K562 (cell line): Measurements from ENCODE around the gene SLC12A3. TPM values are rescaled to one million over a fixed set of nuclear protein-coding genes. Genes with fewer than 3 reads are reported as not detected.
A peak's percentile ranks its signal among the peaks of the same experiment; 100 is the strongest.

ENCODE experiments used
- ADNP ChIP-seq: fragments of 200-800 bp; sonication (Bioruptor generic); IDR thresholded peaks from 2 replicates; pipeline ENCODE4 v1.6.1; 2016; ENCODE audit warnings: missing genetic modification characterization, missing compliant biosample characterization
- BCOR ChIP-seq: fragments of 450-650 bp; IDR thresholded peaks from 2 replicates; pipeline ENCODE4 v1.6.1; 2016
- JUND ChIP-seq, 2 experiments: IDR thresholded peaks; 2 replicates in 1 of 2; 3 replicates in 1 of 2; pipeline ENCODE4 v1.6.1; 2011; ENCODE audit warnings: borderline replicate concordance in 2 of 2, low read depth in 2 of 2, low read length in 2 of 2, improper control_type of control experiment in 1 of 2, missing biosample characterization in 1 of 2, missing genetic modification characterization in 1 of 2, missing genetic modification reagents in 1 of 2
- KDM1A ChIP-seq, 2 experiments: fragments of 450-650 bp; IDR thresholded peaks; 2 replicates each; pipeline ENCODE4 v1.6.1; 2016; ENCODE audit warnings: mild to moderate bottlenecking in 2 of 2
- NFE2 ChIP-seq: IDR thresholded peaks from 2 replicates; pipeline ENCODE4 v1.6.1; 2014; ENCODE audit warnings: antibody characterized with exemption, low read depth
- NR2C2 ChIP-seq, 2 experiments: fragments of 200-800 bp in 1 of 2; sonication (Bioruptor generic) in 1 of 2; sonication (generic) in 1 of 2; formaldehyde crosslinking in 1 of 2; IDR thresholded peaks; 2 replicates each; pipeline versions ENCODE4 v1.6.1 to v1.8.0; 2016 to 2022; ENCODE audit warnings: mild to moderate bottlenecking in 1 of 2, missing compliant biosample characterization in 1 of 2, missing genetic modification characterization in 1 of 2, missing genetic modification reagents in 1 of 2
- PKNOX1 ChIP-seq: fragments of 450-650 bp; IDR thresholded peaks from 2 replicates; pipeline ENCODE4 v1.6.1; 2016
- RBM22 ChIP-seq: fragments of 200-400 bp; formaldehyde crosslinking; IDR thresholded peaks from 2 replicates; pipeline ENCODE4 v1.6.1; 2018; ENCODE audit warnings: low read length, low read depth; ENCODE audit not compliant: poor library complexity, severe bottlenecking
- SMARCA5 ChIP-seq: fragments of 450-650 bp; IDR thresholded peaks from 2 replicates; pipeline ENCODE4 v1.6.1; 2016
- ZBTB8A ChIP-seq: fragments of 450-650 bp; IDR thresholded peaks from 2 replicates; pipeline ENCODE4 v1.6.1; 2018; ENCODE audit warnings: mild to moderate bottlenecking, moderate library complexity; ENCODE audit not compliant: partially characterized antibody
- polyA plus RNA-seq, 8 experiments: library from polyadenylated mRNA; depleted of rRNA in 4 of 8; stranded (reverse) in 5 of 8; unstranded in 3 of 8; fragments of >200 nt; fragmentation: Nextera tagmentation in 2 of 8; fragmentation: Illumina TruSeq in 1 of 8; extraction: Ambion mirVana in 2 of 8; extraction: Trizol in 1 of 8; gene quantifications; 2 replicates each; pipeline versions ENCODE4 v1.2.1 to v1.2.3, GENCODE V29; 2011 to 2014; ENCODE audit warnings: inconsistent platforms in 1 of 8, missing spikeins in 1 of 8
- total RNA-seq, 7 experiments: library from RNA; depleted of rRNA in 6 of 7; stranded (reverse); fragments of >200 nt in 6 of 7; fragmentation: Illumina TruSeq in 2 of 7; extraction: Trizol in 2 of 7; gene quantifications; 2 replicates each; pipeline versions ENCODE4 v1.2.1 to v1.2.3, GENCODE V29; 2011 to 2021; ENCODE audit warnings: low replicate concordance in 1 of 7
- TF ChIP-seq, protein P1 (sequence below): sonication (generic); formaldehyde crosslinking; IDR thresholded peaks from 2 replicates; pipeline ENCODE4 v1.8.0; 2022; ENCODE audit warnings: mild to moderate bottlenecking, missing genetic modification reagents
- TF ChIP-seq, protein P2 (sequence below): sonication (generic); formaldehyde crosslinking; IDR thresholded peaks from 2 replicates; pipeline ENCODE4 v1.8.1; 2022; ENCODE audit warnings: missing genetic modification reagents

Gene SLC12A3
- total and polyA plus RNA-seq, 9 of the 15 experiments (the other 6 are each of a cell fraction or from before 2014, with no cell fraction given) = not detected

- TF ChIP-seq ADNP (tag) (0 out of 2 replicates have a peak, but pooled peaks have one; percentile 8), BCOR (peak; percentile 88), RBM22 (no peak), NR2C2 (CRISPR knock-in tag; IDR thresholded peaks at IDR 0.05) (no peak), NR2C2 (tag; IDR thresholded peaks at IDR 0.05) (peak; percentile 65), PKNOX1 (peak; percentile 51; the same call in 1 of the 2 replicates), JUND (IDR thresholded peaks at IDR 0.05; ENCODE audit: borderline replicate concordance, low read depth, low read length) (peak; percentile 66), JUND (tag; IDR thresholded peaks at IDR 0.05; ENCODE audit: borderline replicate concordance, low read depth, low read length) (peak; percentile 37; the same call in 1 of the 3 replicates), SMARCA5 (peak; percentile 79; the same call in 1 of the 2 replicates), NFE2 (peak; percentile 48; the same call in 1 of the 2 replicates), ZBTB8A (no peak), KDM1A (IDR thresholded peaks at IDR 0.05) (peak; percentile 62 to 80; a peak in 3 of 4 replicates)
- TF ChIP-seq, protein P1, sequence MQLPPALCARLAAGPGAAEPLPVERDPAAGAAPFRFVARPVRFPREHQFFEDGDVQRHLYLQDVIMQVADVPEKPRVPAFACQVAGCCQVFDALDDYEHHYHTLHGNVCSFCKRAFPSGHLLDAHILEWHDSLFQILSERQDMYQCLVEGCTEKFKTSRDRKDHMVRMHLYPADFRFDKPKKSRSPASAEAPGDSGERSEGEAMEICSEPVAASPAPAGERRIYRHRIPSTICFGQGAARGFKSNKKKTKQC (CRISPR knock-in tag) = no peak
- TF ChIP-seq, protein P2, sequence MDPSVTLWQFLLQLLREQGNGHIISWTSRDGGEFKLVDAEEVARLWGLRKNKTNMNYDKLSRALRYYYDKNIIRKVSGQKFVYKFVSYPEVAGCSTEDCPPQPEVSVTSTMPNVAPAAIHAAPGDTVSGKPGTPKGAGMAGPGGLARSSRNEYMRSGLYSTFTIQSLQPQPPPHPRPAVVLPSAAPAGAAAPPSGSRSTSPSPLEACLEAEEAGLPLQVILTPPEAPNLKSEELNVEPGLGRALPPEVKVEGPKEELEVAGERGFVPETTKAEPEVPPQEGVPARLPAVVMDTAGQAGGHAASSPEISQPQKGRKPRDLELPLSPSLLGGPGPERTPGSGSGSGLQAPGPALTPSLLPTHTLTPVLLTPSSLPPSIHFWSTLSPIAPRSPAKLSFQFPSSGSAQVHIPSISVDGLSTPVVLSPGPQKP (CRISPR knock-in tag) = no peak
Measured at GRCh38 chr16:56885446-56886162, 20.6 kb downstream of the SLC12A3 start (continued).
